Neuronal stem cell (in vitro differentiated cells): Measurements from ENCODE around the gene PCSK5.

Experiments
- DNase-seq: peaks from one replicate; pipeline ENCODE4 v3.0.0-alpha.2; 2013; ENCODE audit warnings: low spot score
- H2AFZ ChIP-seq: one replicate; pipeline ENCODE4 v1.6.1; 2013; ENCODE audit warnings: mild to moderate bottlenecking, low read length, inconsistent platforms
- H2AK5ac ChIP-seq: 2 replicates; pipeline ENCODE4 v1.6.1; 2013; ENCODE audit warnings: low read depth, mild to moderate bottlenecking, inconsistent platforms, low read length, moderate library complexity, mixed read lengths
- H2BK120ac ChIP-seq: 2 replicates; pipeline ENCODE4 v1.6.1; 2013; ENCODE audit warnings: low read depth, mild to moderate bottlenecking, inconsistent platforms, low read length, moderate library complexity, mixed read lengths
- H2BK12ac ChIP-seq: one replicate; pipeline ENCODE4 v1.6.1; 2013; ENCODE audit warnings: low read length, inconsistent platforms
- H2BK15ac ChIP-seq: 2 replicates; pipeline ENCODE4 v1.6.1; 2013; ENCODE audit warnings: mild to moderate bottlenecking, low read length, inconsistent platforms, mixed read lengths
- H2BK5ac ChIP-seq: one replicate; pipeline ENCODE4 v1.6.1; 2013; ENCODE audit warnings: inconsistent platforms, mild to moderate bottlenecking, low read length, moderate library complexity
- H3K14ac ChIP-seq: one replicate; pipeline ENCODE4 v1.6.1; 2013; ENCODE audit warnings: low read length, inconsistent platforms
- H3K18ac ChIP-seq: 2 replicates; pipeline ENCODE4 v1.6.1; 2013; ENCODE audit warnings: low read length, inconsistent platforms
- H3K23ac ChIP-seq: 2 replicates; pipeline ENCODE4 v1.6.1; 2013; ENCODE audit warnings: low read depth, mild to moderate bottlenecking, mixed read lengths, low read length, inconsistent platforms; ENCODE audit not compliant: poor library complexity
- H3K27ac ChIP-seq: replicated peaks from 3 replicates; pipeline ENCODE4 v1.5.1; 2013; ENCODE audit warnings: low read length, inconsistent platforms
- H3K27me3 ChIP-seq, 3 experiments: 2 replicates each; pipeline ENCODE4 v1.6.1; 2013; ENCODE audit warnings: low read length in 3 of 3, mild to moderate bottlenecking in 2 of 3, inconsistent platforms in 1 of 3, low read depth in 1 of 3, mixed read lengths in 1 of 3, moderate library complexity in 1 of 3; ENCODE audit not compliant: control insufficient read depth in 3 of 3, insufficient read depth in 3 of 3
- H3K36me3 ChIP-seq, 2 donors: replicated peaks in 1 of 2; 2 replicates each; pipeline ENCODE4 v1.6.1; 2013; ENCODE audit warnings: low read length in 2 of 2; ENCODE audit not compliant: control insufficient read depth in 2 of 2, insufficient read depth in 2 of 2
- H3K4ac ChIP-seq: 2 replicates; pipeline ENCODE4 v1.6.1; 2013; ENCODE audit warnings: inconsistent platforms, mild to moderate bottlenecking, low read length, moderate library complexity
- H3K4me1 ChIP-seq, 2 donors: 1 replicate in 1 of 2; 2 replicates in 1 of 2; pipeline ENCODE4 v1.6.1; 2013; ENCODE audit warnings: low read length in 2 of 2, low read depth in 1 of 2; ENCODE audit not compliant: control insufficient read depth in 2 of 2, insufficient read depth in 1 of 2
- H3K4me2 ChIP-seq: one replicate; pipeline ENCODE4 v1.6.1; 2013; ENCODE audit warnings: mild to moderate bottlenecking, low read length, inconsistent platforms; ENCODE audit not compliant: insufficient read depth, poor library complexity, severe bottlenecking
- H3K4me3 ChIP-seq, 2 donors: 2 replicates each; pipeline ENCODE4 v1.5.1; 2013; ENCODE audit warnings: low read length in 2 of 2, mild to moderate bottlenecking in 2 of 2, inconsistent platforms in 1 of 2, moderate library complexity in 1 of 2
- H3K79me1 ChIP-seq: one replicate; pipeline ENCODE4 v1.6.1; 2013; ENCODE audit warnings: low read depth, mild to moderate bottlenecking, inconsistent platforms, low read length, moderate library complexity
- H3K9ac ChIP-seq: one replicate; pipeline ENCODE4 v1.6.1; 2013; ENCODE audit warnings: mild to moderate bottlenecking, low read depth, low read length, inconsistent platforms; ENCODE audit not compliant: poor library complexity
- H3K9me3 ChIP-seq, 2 donors: replicated peaks in 1 of 2; 2 replicates each; pipeline versions ENCODE3 to v1.6.1; 2013; ENCODE audit warnings: low read length in 2 of 2, mild to moderate bottlenecking in 2 of 2, inconsistent platforms in 1 of 2, low read depth in 1 of 2, mixed read lengths in 1 of 2, moderate library complexity in 1 of 2; ENCODE audit not compliant: control insufficient read depth in 2 of 2, insufficient read depth in 1 of 2
- H4K8ac ChIP-seq: one replicate; pipeline ENCODE4 v1.6.1; 2013; ENCODE audit warnings: low read depth, mild to moderate bottlenecking, inconsistent platforms, low read length, moderate library complexity
- H4K91ac ChIP-seq: one replicate; pipeline ENCODE4 v1.6.1; 2013; ENCODE audit warnings: low read length, low read depth, mild to moderate bottlenecking, inconsistent platforms; ENCODE audit not compliant: poor library complexity
- WGBS, 2 donors: extraction: QIAGEN DNeasy Blood & Tissue Kit; methylation state at CpG; one replicate each; pipeline ENCODE4 v1.1.7; 2013; ENCODE audit warnings: missing lambda C conversion rate in 2 of 2, mixed read lengths in 1 of 2; ENCODE audit not compliant: insufficient read length in 2 of 2, insufficient replicate concordance in 1 of 2; ENCODE audit errors: extremely low coverage in 2 of 2; 5-methylcytosine and 5-hydroxymethylcytosine counted together

The PCSK5 gene

GRCh38 chr9:76198336-76198735 is 307.9 kb downstream of the PCSK5 start:
- no peak overlapping the region for H2BK12ac ChIP-seq
- no CpG with 5 or more reads among the region's 2 CpGs for WGBS, 2 donors
- H3K79me1 ChIP-seq = no peaks in the 10 kb centered on the region
- no peak overlapping the region for H4K8ac ChIP-seq
- H3K36me3 ChIP-seq = peaks cover 0 to 7% of the 10 kb centered on the region in 2 donors
- no peak overlapping the region for H3K4me2 ChIP-seq
- peaks cover 0 to 3% of the 10 kb centered on the region in 2 donors for H3K9me3 ChIP-seq
- H3K4me1 ChIP-seq = peaks cover 0 to 2% of the 10 kb centered on the region in 2 donors
- H2BK15ac ChIP-seq = no peak overlapping the region
- H2BK5ac ChIP-seq = no peak overlapping the region
- no peak overlapping the region for H3K9ac ChIP-seq
- no peak overlapping the region for H3K4me3 ChIP-seq
- no peak overlapping the region for H4K91ac ChIP-seq
- no peak overlapping the region for H3K27ac ChIP-seq
- no peaks in the 10 kb centered on the region for H3K27me3 ChIP-seq
- no peak overlapping the region for H3K4ac ChIP-seq
- H3K23ac ChIP-seq = no peak overlapping the region
- no peak for DNase-seq
- H3K18ac ChIP-seq = no peak overlapping the region
- no peak overlapping the region for H2AK5ac ChIP-seq
- H2AFZ ChIP-seq = no peak overlapping the region
- no peak overlapping the region for H2BK120ac ChIP-seq
- H3K14ac ChIP-seq = no peak overlapping the region

GRCh38 chr9:76200315-76200714 is 309.8 kb downstream of the PCSK5 start:
- Histone ChIP-seq H2AK5ac (no peak overlapping the region), H2AFZ (no peak overlapping the region), H3K4ac (no peak overlapping the region), H3K79me1 (no peaks in the 10 kb centered on the region), H3K14ac (no peak overlapping the region), H3K36me3 (no peaks in the 10 kb centered on the region), H2BK5ac (no peak overlapping the region), H3K27me3 (no peaks in the 10 kb centered on the region), H4K8ac (no peak overlapping the region), H2BK15ac (no peak overlapping the region), H3K4me1 (peaks cover 0 to 2% of the 10 kb centered on the region in 2 donors), H2BK12ac (no peak overlapping the region), H4K91ac (no peak overlapping the region), H3K18ac (no peak overlapping the region), H3K9me3 (peaks cover 0 to 3% of the 10 kb centered on the region in 2 donors), H3K4me3 (no peak overlapping the region), H3K4me2 (no peak overlapping the region), H3K9ac (no peak overlapping the region), H3K27ac (no peak overlapping the region), H2BK120ac (no peak overlapping the region), H3K23ac (no peak overlapping the region)
- no CpG with 5 or more reads among the region's 5 CpGs for WGBS, 2 donors
- no peak for DNase-seq

GRCh38 chr9:76200745-76201144 is 310.3 kb downstream of the PCSK5 start:
- Histone ChIP-seq H2BK12ac (no peak overlapping the region), H3K14ac (no peak overlapping the region), H2AK5ac (no peak overlapping the region), H3K4me2 (no peak overlapping the region), H2BK15ac (no peak overlapping the region), H3K9ac (no peak overlapping the region), H3K18ac (no peak overlapping the region), H3K79me1 (no peaks in the 10 kb centered on the region), H3K36me3 (no peaks in the 10 kb centered on the region), H3K27ac (no peak overlapping the region), H2BK5ac (no peak overlapping the region), H3K4me1 (peaks cover 0 to 2% of the 10 kb centered on the region in 2 donors), H2AFZ (no peak overlapping the region), H4K91ac (no peak overlapping the region), H4K8ac (no peak overlapping the region), H3K4me3 (no peak overlapping the region), H3K4ac (no peak overlapping the region), H3K9me3 (peaks cover 0 to 3% of the 10 kb centered on the region in 2 donors), H3K27me3 (no peaks in the 10 kb centered on the region), H2BK120ac (no peak overlapping the region), H3K23ac (no peak overlapping the region)
- WGBS, 2 donors = no CpG with 5 or more reads among the region's 4 CpGs
- DNase-seq = no peak

GRCh38 chr9:76203373-76203772 is 312.9 kb downstream of the PCSK5 start:
- H3K79me1 ChIP-seq = no peaks in the 10 kb centered on the region
- no peak overlapping the region for H3K23ac ChIP-seq
- H2BK120ac ChIP-seq = no peak overlapping the region
- H3K36me3 ChIP-seq = no peaks in the 10 kb centered on the region
- no peak overlapping the region for H3K27ac ChIP-seq
- H3K14ac ChIP-seq = no peak overlapping the region
- peaks cover 2 to 3% of the 10 kb centered on the region in 2 donors for H3K9me3 ChIP-seq
- no peaks in the 10 kb centered on the region for H3K27me3 ChIP-seq
- no peak overlapping the region for H3K4me2 ChIP-seq
- no peak for DNase-seq
- H3K9ac ChIP-seq = no peak overlapping the region
- WGBS, 2 donors = no CpG with 5 or more reads among the region's 3 CpGs
- H2AK5ac ChIP-seq = no peak overlapping the region
- no peak overlapping the region for H2BK12ac ChIP-seq
- H4K91ac ChIP-seq = no peak overlapping the region
- no peak overlapping the region for H3K4ac ChIP-seq
- no peak overlapping the region for H2BK5ac ChIP-seq
- H3K4me3 ChIP-seq = no peak overlapping the region
- H2BK15ac ChIP-seq = no peak overlapping the region
- peaks cover 3 to 8% of the 10 kb centered on the region in 2 donors for H3K4me1 ChIP-seq
- no peak overlapping the region for H3K18ac ChIP-seq
- H2AFZ ChIP-seq = no peak overlapping the region
- no peak overlapping the region for H4K8ac ChIP-seq
